Measurements from ENCODE around the gene CCT3. TPM values are rescaled to one million over a fixed set of nuclear protein-coding genes. Genes with fewer than 3 reads are reported as not detected.

CCT3 gene
- total and polyA plus RNA-seq, 2 experiments from 2014 or later, result 405 to 618 TPM

DNA sequence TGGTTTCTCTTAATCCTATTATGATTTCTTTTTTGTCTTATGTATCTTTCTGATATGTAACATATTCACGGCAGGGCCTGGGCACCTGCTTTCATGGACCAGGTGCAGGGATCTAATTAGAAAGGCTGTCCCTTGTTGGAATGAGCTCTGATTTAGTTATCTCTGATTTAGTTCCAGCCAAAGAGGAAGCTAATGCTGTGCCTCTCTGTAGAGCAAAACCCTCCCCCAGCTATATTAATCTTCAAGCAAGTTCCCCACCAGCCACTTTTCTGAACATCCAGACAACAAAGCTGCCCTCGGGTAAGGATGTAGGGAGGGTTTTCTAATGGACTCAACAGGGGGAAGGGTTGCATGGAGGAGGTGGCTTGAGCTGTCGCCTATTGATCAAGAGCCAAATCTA lies 6.3 kb upstream of the CCT3 start:
- no peaks in the 10 kb centered on the region for H3K4me1 ChIP-seq (ENCODE audit: insufficient read depth)
- no peak overlapping the region for H3K27ac Mint-ChIP-seq

DNA sequence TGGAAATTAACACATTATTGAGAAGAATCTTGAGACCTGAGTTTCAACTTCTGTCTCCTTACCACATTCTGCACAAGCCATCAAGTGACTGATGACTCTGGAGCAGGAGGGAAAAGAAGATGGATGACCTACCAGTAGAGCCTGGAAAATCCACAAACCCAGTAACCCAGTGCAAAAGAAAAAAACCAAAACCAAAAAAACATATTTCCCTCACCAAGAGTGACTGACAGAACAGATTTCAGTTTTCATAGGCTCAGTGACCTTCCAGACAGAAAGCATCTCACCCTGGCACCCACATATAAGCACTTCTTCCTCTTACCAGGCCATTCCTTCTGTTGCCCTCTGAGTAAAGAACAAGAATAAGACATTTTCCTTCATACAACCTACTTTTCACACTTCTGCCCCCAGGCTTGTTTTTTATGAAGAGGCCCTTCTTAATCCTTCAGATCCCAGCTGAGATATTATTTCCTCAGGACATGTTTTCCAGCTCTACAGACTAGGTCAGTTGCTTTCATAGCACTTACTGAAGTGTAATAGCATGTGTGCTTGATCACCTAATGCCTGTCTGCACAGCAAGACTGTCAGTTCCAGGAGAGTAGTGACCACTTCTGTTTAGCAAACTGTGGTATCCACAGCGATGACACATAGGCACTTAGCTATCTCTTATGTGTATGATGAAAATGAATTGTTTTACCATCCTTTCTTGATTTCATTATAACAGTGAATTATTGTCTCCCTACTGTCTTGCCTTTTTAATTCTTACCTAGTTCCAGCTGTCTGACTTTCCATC lies 4.3 kb upstream of the CCT3 start:
- Mint-ChIP-seq H3K9me3 (no peaks in the 10 kb centered on the region), H3K36me3 (ENCODE audit: low read depth) (peaks cover 8% of the 10 kb centered on the region), H3K27me3 (ENCODE audit: insufficient read depth, low read depth, poor library complexity) (peaks cover 8% of the 10 kb centered on the region), H3K4me3 (no peak overlapping the region), H3K4me1 (no peaks in the 10 kb centered on the region), H3K27ac (no peak overlapping the region)
- H3K27ac ChIP-seq (ENCODE audit: low read depth), result 0 out of 2 replicates have a peak overlapping the region, but pooled peaks have one; percentile 63
- peaks cover 4% of the 10 kb centered on the region; the same call in 1 of the 2 replicates for H3F3A ChIP-seq (replicated peaks; ENCODE audit: low read depth)
- H3K4me1 ChIP-seq (ENCODE audit: insufficient read depth), result no peaks in the 10 kb centered on the region
- H3K36me3 ChIP-seq (ENCODE audit: insufficient read depth), result no peaks in the 10 kb centered on the region
- H3K4me2 ChIP-seq, result no peak overlapping the region
- ATAC-seq (no peak), DNase-seq (ENCODE audit: low spot score) (no peak)
- no peaks in the 10 kb centered on the region for H3K27me3 ChIP-seq (ENCODE audit: insufficient read depth)
- peaks cover 3% of the 10 kb centered on the region; the same call in 1 of the 2 replicates for H4K20me1 ChIP-seq (replicated peaks; ENCODE audit: insufficient read depth)
- H3K79me2 ChIP-seq (replicated peaks; ENCODE audit: insufficient read depth), result peaks cover 6% of the 10 kb centered on the region
- no peaks in the 10 kb centered on the region for H3K9me2 ChIP-seq (ENCODE audit: insufficient read depth)
- H3K4me3 ChIP-seq, result no peak overlapping the region
- no peak overlapping the region for H2AFZ ChIP-seq
- TF ChIP-seq, protein P1, sequence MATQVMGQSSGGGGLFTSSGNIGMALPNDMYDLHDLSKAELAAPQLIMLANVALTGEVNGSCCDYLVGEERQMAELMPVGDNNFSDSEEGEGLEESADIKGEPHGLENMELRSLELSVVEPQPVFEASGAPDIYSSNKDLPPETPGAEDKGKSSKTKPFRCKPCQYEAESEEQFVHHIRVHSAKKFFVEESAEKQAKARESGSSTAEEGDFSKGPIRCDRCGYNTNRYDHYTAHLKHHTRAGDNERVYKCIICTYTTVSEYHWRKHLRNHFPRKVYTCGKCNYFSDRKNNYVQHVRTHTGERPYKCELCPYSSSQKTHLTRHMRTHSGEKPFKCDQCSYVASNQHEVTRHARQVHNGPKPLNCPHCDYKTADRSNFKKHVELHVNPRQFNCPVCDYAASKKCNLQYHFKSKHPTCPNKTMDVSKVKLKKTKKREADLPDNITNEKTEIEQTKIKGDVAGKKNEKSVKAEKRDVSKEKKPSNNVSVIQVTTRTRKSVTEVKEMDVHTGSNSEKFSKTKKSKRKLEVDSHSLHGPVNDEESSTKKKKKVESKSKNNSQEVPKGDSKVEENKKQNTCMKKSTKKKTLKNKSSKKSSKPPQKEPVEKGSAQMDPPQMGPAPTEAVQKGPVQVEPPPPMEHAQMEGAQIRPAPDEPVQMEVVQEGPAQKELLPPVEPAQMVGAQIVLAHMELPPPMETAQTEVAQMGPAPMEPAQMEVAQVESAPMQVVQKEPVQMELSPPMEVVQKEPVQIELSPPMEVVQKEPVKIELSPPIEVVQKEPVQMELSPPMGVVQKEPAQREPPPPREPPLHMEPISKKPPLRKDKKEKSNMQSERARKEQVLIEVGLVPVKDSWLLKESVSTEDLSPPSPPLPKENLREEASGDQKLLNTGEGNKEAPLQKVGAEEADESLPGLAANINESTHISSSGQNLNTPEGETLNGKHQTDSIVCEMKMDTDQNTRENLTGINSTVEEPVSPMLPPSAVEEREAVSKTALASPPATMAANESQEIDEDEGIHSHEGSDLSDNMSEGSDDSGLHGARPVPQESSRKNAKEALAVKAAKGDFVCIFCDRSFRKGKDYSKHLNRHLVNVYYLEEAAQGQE (IDR thresholded peaks at IDR 0.05; ENCODE audit: unreplicated experiment), result no peak
- TF ChIP-seq STAT1 (IDR thresholded peaks at IDR 0.05; ENCODE audit: unreplicated experiment) (no peak), ZNF114 (CRISPR knock-in tag; IDR thresholded peaks at IDR 0.05) (no peak), ZNF331 (CRISPR knock-in tag; IDR thresholded peaks at IDR 0.05; ENCODE audit: low read depth) (no peak), EZH2phosphoT487 (IDR thresholded peaks at IDR 0.05; ENCODE audit: unreplicated experiment) (no peak)
- TF ChIP-seq, protein P2, sequence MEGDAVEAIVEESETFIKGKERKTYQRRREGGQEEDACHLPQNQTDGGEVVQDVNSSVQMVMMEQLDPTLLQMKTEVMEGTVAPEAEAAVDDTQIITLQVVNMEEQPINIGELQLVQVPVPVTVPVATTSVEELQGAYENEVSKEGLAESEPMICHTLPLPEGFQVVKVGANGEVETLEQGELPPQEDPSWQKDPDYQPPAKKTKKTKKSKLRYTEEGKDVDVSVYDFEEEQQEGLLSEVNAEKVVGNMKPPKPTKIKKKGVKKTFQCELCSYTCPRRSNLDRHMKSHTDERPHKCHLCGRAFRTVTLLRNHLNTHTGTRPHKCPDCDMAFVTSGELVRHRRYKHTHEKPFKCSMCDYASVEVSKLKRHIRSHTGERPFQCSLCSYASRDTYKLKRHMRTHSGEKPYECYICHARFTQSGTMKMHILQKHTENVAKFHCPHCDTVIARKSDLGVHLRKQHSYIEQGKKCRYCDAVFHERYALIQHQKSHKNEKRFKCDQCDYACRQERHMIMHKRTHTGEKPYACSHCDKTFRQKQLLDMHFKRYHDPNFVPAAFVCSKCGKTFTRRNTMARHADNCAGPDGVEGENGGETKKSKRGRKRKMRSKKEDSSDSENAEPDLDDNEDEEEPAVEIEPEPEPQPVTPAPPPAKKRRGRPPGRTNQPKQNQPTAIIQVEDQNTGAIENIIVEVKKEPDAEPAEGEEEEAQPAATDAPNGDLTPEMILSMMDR (conservative IDR thresholded peaks at IDR 0.05; ENCODE audit: low read depth in 2 of 2), result no peak
- TF ChIP-seq, protein P3, sequence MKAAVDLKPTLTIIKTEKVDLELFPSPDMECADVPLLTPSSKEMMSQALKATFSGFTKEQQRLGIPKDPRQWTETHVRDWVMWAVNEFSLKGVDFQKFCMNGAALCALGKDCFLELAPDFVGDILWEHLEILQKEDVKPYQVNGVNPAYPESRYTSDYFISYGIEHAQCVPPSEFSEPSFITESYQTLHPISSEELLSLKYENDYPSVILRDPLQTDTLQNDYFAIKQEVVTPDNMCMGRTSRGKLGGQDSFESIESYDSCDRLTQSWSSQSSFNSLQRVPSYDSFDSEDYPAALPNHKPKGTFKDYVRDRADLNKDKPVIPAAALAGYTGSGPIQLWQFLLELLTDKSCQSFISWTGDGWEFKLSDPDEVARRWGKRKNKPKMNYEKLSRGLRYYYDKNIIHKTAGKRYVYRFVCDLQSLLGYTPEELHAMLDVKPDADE (IDR thresholded peaks at IDR 0.05), result no peak

More for the DNA sequence above, 6.3 kb upstream of the CCT3 start:
- H3F3A ChIP-seq (replicated peaks; ENCODE audit: low read depth), result peaks cover 4% of the 10 kb centered on the region; the same call in 1 of the 2 replicates
- Mint-ChIP-seq H3K9me3 (no peaks in the 10 kb centered on the region), H3K4me3 (no peak overlapping the region), H3K36me3 (ENCODE audit: low read depth) (no peaks in the 10 kb centered on the region), H3K4me1 (no peaks in the 10 kb centered on the region), H3K27me3 (ENCODE audit: insufficient read depth, low read depth, poor library complexity) (no peaks in the 10 kb centered on the region)
- no peaks in the 10 kb centered on the region for H3K36me3 ChIP-seq (ENCODE audit: insufficient read depth)
- DNase-seq (ENCODE audit: low spot score) (no peak), ATAC-seq (no peak)
- H3K9me2 ChIP-seq (ENCODE audit: insufficient read depth), result no peaks in the 10 kb centered on the region
- no peak overlapping the region for H3K27ac ChIP-seq (ENCODE audit: low read depth)
- no peaks in the 10 kb centered on the region for H3K79me2 ChIP-seq (replicated peaks; ENCODE audit: insufficient read depth)
- H3K4me3 ChIP-seq, result no peak overlapping the region
- H4K20me1 ChIP-seq (replicated peaks; ENCODE audit: insufficient read depth), result no peaks in the 10 kb centered on the region; the same call in 1 of the 2 replicates
- H3K4me2 ChIP-seq, result no peak overlapping the region
- no peak overlapping the region for H2AFZ ChIP-seq
- TF ChIP-seq NANOG (IDR thresholded peaks at IDR 0.05; ENCODE audit: borderline replicate concordance) (no peak), EZH2phosphoT487 (IDR thresholded peaks at IDR 0.05; ENCODE audit: unreplicated experiment) (no peak), JUNB (IDR thresholded peaks at IDR 0.05; ENCODE audit: unreplicated experiment) (no peak)
- TF ChIP-seq, protein P3 (IDR thresholded peaks at IDR 0.05), result no peak
- TF ChIP-seq, protein P1 (IDR thresholded peaks at IDR 0.05; ENCODE audit: unreplicated experiment), result no peak
- H3K27me3 ChIP-seq (ENCODE audit: insufficient read depth), result no peaks in the 10 kb centered on the region

Measured in GM23338 (cell line).